ENCODE data around the gene GARRE1.
A peak's percentile ranks its signal among the peaks of the same experiment; 100 is the strongest.

Gene GARRE1

GRCh38 chr19:34287662-34288140, 33.3 kb downstream of the GARRE1 start:
- Mint-ChIP-seq H3K27ac (no peak overlapping the region), H3K4me3 (no peak overlapping the region), H3K4me1 (ENCODE audit: low read depth) (peaks cover 27% of the 10 kb centered on the region), H3K27me3 (no peaks in the 10 kb centered on the region), H3K9me3 (ENCODE audit: low read depth) (no peaks in the 10 kb centered on the region), H3K36me3 (peaks cover 6% of the 10 kb centered on the region)

GRCh38 chr19:34288381-34288780, 34.0 kb downstream of the GARRE1 start:
- H3K4me3 Mint-ChIP-seq = no peak overlapping the region
- H3K27ac Mint-ChIP-seq = no peak overlapping the region
- no peaks in the 10 kb centered on the region for H3K27me3 Mint-ChIP-seq
- H3K4me1 Mint-ChIP-seq (ENCODE audit: low read depth) = peaks cover 21% of the 10 kb centered on the region
- H3K9me3 Mint-ChIP-seq (ENCODE audit: low read depth) = no peaks in the 10 kb centered on the region
- peaks cover 6% of the 10 kb centered on the region for H3K36me3 Mint-ChIP-seq

DNA sequence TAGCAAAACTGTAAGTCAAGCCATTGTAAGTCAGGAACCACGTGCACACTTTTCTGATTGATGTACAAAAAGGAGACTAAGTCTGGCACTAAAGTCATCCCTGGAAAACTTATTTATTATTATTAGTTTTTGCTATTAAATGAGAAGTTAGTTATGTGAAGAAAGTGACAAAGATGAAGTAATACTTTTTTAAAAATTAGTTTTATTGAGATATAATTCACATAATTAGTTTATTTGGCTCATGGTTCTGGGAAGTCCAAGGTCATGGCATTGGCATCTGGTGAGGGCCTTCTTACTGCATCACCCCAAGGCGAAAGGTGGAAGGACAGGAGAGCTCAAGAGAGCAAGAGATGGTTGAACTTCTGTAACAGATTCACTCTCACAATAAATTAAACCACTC, 36.9 kb downstream of the GARRE1 start:
- H3K27me3 Mint-ChIP-seq = no peaks in the 10 kb centered on the region
- peaks cover 6% of the 10 kb centered on the region for H3K36me3 Mint-ChIP-seq
- no peak overlapping the region for H3K4me3 Mint-ChIP-seq
- H3K27ac Mint-ChIP-seq = no peak overlapping the region
- peaks cover 19% of the 10 kb centered on the region for H3K4me1 Mint-ChIP-seq (ENCODE audit: low read depth)
- H3K9me3 Mint-ChIP-seq (ENCODE audit: low read depth) = no peaks in the 10 kb centered on the region

GRCh38 chr19:34295103-34295502, 40.7 kb downstream of the GARRE1 start:
- Mint-ChIP-seq H3K4me1 (ENCODE audit: low read depth) (no peaks in the 10 kb centered on the region), H3K36me3 (no peaks in the 10 kb centered on the region), H3K27me3 (no peaks in the 10 kb centered on the region), H3K27ac (no peak overlapping the region), H3K4me3 (no peak overlapping the region), H3K9me3 (ENCODE audit: low read depth) (no peaks in the 10 kb centered on the region)

- Mint-ChIP-seq H3K36me3 (peaks cover 2% of the 10 kb centered on the region), H3K9me3 (ENCODE audit: low read depth) (no peaks in the 10 kb centered on the region), H3K4me1 (ENCODE audit: low read depth) (peaks cover 5% of the 10 kb centered on the region), H3K4me3 (no peak overlapping the region), H3K27ac (peak overlapping the region; percentile 64), H3K27me3 (no peaks in the 10 kb centered on the region)
These were observed 44.7 kb downstream of the GARRE1 start for GRCh38 chr19:34298891-34299520.

DNA sequence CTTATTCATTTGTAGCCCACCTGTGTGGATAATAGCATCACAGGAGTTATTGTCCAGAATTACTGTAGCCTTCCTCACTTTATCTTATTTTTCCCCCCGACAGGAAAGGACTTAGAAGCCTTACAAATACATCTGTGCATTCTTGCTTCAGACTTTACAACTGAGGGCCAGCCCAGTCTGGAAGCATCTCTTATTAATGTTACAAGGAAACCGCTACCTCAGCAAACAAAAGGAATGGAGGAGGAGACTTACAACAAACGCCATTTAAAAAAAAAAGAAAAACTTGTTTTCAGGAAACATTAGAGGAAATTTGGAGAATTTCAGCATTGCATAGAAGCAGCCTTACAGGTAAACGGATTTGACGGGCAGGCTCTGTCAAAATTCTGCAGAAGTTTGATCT, 45.2 kb downstream of the GARRE1 start:
- Mint-ChIP-seq H3K4me1 (ENCODE audit: low read depth) (peaks cover 5% of the 10 kb centered on the region), H3K27me3 (no peaks in the 10 kb centered on the region), H3K4me3 (no peak overlapping the region), H3K36me3 (peaks cover 2% of the 10 kb centered on the region), H3K27ac (peak overlapping the region; percentile 64), H3K9me3 (ENCODE audit: low read depth) (no peaks in the 10 kb centered on the region)

GRCh38 chr19:34300380-34300779, 46.0 kb downstream of the GARRE1 start:
- no peak overlapping the region for H3K4me3 Mint-ChIP-seq
- H3K9me3 Mint-ChIP-seq (ENCODE audit: low read depth) = no peaks in the 10 kb centered on the region
- H3K27ac Mint-ChIP-seq = no peak overlapping the region
- H3K27me3 Mint-ChIP-seq = no peaks in the 10 kb centered on the region
- peaks cover 2% of the 10 kb centered on the region for H3K36me3 Mint-ChIP-seq
- H3K4me1 Mint-ChIP-seq (ENCODE audit: low read depth) = peaks cover 7% of the 10 kb centered on the region

DNA sequence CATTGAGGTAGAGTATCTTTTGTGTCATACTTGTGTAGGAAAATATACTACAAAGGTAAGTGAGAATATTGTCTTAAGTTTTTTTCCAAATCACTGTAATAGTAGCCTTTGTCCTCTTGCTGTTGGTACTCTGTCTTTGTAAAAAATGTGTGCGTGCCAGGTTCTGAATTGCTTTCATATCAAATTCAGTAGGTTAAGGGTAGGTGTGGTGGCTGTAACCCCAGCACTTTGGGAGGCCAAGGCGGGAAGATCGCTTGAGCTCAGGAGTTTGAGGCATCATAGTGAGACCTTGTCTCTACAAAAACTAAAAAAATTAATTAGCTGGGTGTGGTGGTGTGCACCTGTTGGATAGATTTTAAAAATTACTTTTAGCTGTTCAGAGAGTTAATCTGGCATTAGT, 46.6 kb downstream of the GARRE1 start:
- Mint-ChIP-seq H3K27ac (no peak overlapping the region), H3K36me3 (peaks cover 2% of the 10 kb centered on the region), H3K27me3 (no peaks in the 10 kb centered on the region), H3K4me1 (ENCODE audit: low read depth) (peaks cover 11% of the 10 kb centered on the region), H3K4me3 (no peak overlapping the region), H3K9me3 (ENCODE audit: low read depth) (no peaks in the 10 kb centered on the region)
